Activated B cell treated with CpG ODN at 0.5 μM for 24 hours (primary cell): ENCODE measurements around the gene EID2. TPM values are rescaled to one million over a fixed set of nuclear protein-coding genes. Genes with fewer than 3 reads are reported as not detected.
A peak's percentile ranks its signal among the peaks of the same experiment; 100 is the strongest.

Experiments used
- ATAC-seq: fragments of 200-7000 bp; cut with Tn5 transposase; one replicate; pipeline ENCODE4 v1.10.0; 2021; ENCODE audit warnings: low read depth, mild to moderate bottlenecking, moderate library complexity
- CTCF ChIA-PET: fragments of 350-600 bp; sonication (Branson Sonifier 250); formaldehyde crosslinking; loops from one replicate; lab custom pipeline; 2021; ENCODE audit warnings: antibody characterized with exemption; lab: Charles Lee
- POLR2A ChIA-PET: fragments of 350-600 bp; sonication (Branson Sonifier 250); formaldehyde crosslinking; loops from one replicate; lab custom pipeline; 2021; ENCODE audit warnings: antibody characterized with exemption; lab: Charles Lee
- DNase-seq: peaks from one replicate; pipeline ENCODE4 v3.0.0; 2022
- H3K27ac Mint-ChIP-seq: one replicate; pipeline ENCODE4 v1.8.0; 2020; ENCODE audit warnings: mixed read lengths
- H3K27me3 Mint-ChIP-seq: one replicate; pipeline ENCODE4 v1.8.0; 2021; ENCODE audit warnings: mixed read lengths
- H3K36me3 Mint-ChIP-seq: one replicate; pipeline ENCODE4 v1.8.0; 2021; ENCODE audit warnings: low read depth, mixed read lengths
- H3K4me1 Mint-ChIP-seq: one replicate; pipeline ENCODE4 v1.8.0; 2021; ENCODE audit warnings: mixed read lengths
- H3K4me3 Mint-ChIP-seq: one replicate; pipeline ENCODE4 v1.8.0; 2020; ENCODE audit warnings: mild to moderate bottlenecking, mixed read lengths
- H3K9me3 Mint-ChIP-seq: one replicate; pipeline ENCODE4 v1.8.0; 2020; ENCODE audit warnings: mixed read lengths
- CTCF ChIP-seq: fragments of 200-600 bp; IDR thresholded peaks from one replicate; pipeline ENCODE4 v1.8.0; 2022; ENCODE audit warnings: antibody characterized with exemption, mild to moderate bottlenecking
- intact Hi-C: fragments of 100-400 bp; cut with micrococcal nuclease; formaldehyde crosslinking; loops from one replicate; pipeline ENCODE4 v1.15.1; 2024
- total RNA-seq: library from RNA; stranded (reverse); gene quantifications from 2 replicates; pipeline ENCODE4 v1.2.3, GENCODE V29; 2022

The EID2 gene
- total RNA-seq, 1 donor from 2014 or later, result 11.4 TPM

- H3K27me3 Mint-ChIP-seq, result peaks cover 31% of the 10 kb centered on the region
- peaks cover 25% of the 10 kb centered on the region for H3K4me1 Mint-ChIP-seq
- intact Hi-C loops, result loop anchor here (10.0 kb wide), 1 partner anchor 1098 kb away; the partner anchor contains the start of gene LTBP4
- ChIA-PET POLR2A (interaction anchor here (1.0 to 1.3 kb wide), 2 partner anchors 62 to 106 kb away, joined by 3 to 5 read pairs; partner anchors contain the start of gene SUPT5H), CTCF (interaction anchor here (0.9 to 1.3 kb wide), 2 partner anchors 18 to 71 kb away, joined by 3 read pairs; partner anchors contain the start of gene RPS16)
- no peaks in the 10 kb centered on the region for H3K36me3 Mint-ChIP-seq
- DNase-seq, result peak; percentile 59
- H3K27ac Mint-ChIP-seq, result no peak overlapping the region
- no peaks in the 10 kb centered on the region for H3K9me3 Mint-ChIP-seq
- ATAC-seq, result peak; percentile 78
- TF ChIP-seq CTCF, result no peak
- H3K4me3 Mint-ChIP-seq, result peak overlapping the region; percentile 83
These were observed 32.8 kb downstream of the EID2 start for GRCh38 chr19:39506944-39507714.

- peaks cover 31% of the 10 kb centered on the region for H3K27me3 Mint-ChIP-seq
- H3K4me1 Mint-ChIP-seq, result peaks cover 25% of the 10 kb centered on the region
- H3K4me3 Mint-ChIP-seq, result peak overlapping the region; percentile 62
- intact Hi-C loops, result loop anchor here (10.0 kb wide), 1 partner anchor 1098 kb away; the partner anchor contains the start of gene LTBP4
- no peak for DNase-seq
- POLR2A ChIA-PET, result interaction anchor here (1.0 kb wide), 1 partner anchor 105 kb away, joined by 3 read pairs; no protein-coding TSS in a partner anchor
- H3K9me3 Mint-ChIP-seq, result no peaks in the 10 kb centered on the region
- H3K36me3 Mint-ChIP-seq, result no peaks in the 10 kb centered on the region
- TF ChIP-seq CTCF, result no peak
- no peak overlapping the region for H3K27ac Mint-ChIP-seq
- CTCF ChIA-PET, result no interaction called here
- no peak for ATAC-seq
These were observed 33.4 kb downstream of the EID2 start for GRCh38 chr19:39506598-39506943.

GRCh38 chr19:39502640-39503417 lies 37.1 kb downstream of the EID2 start:
- DNase-seq (peak; percentile 81), ATAC-seq (peak; percentile 62)
- TF ChIP-seq CTCF, result no peak
- CTCF ChIA-PET, result interaction anchor here (0.6 to 1.4 kb wide), 8 partner anchors 12 to 91 kb away, joined by 3 to 5 read pairs (median 4); partner anchors contain the start of genes PLEKHG2 and RPS16
- POLR2A ChIA-PET, result interaction anchor here (0.6 to 1.2 kb wide), 2 partner anchors 67 to 1401 kb away, joined by 3 to 5 read pairs; partner anchors contain the start of gene RPS16
- peaks cover 46% of the 10 kb centered on the region for H3K27me3 Mint-ChIP-seq
- intact Hi-C loops, result loop anchor here (1.0 to 10.0 kb wide), 2 partner anchors 29 to 1102 kb away; partner anchors contain the start of genes EID2B and LTBP4
- peaks cover 41% of the 10 kb centered on the region for H3K4me1 Mint-ChIP-seq
- no peaks in the 10 kb centered on the region for H3K9me3 Mint-ChIP-seq
- no peak overlapping the region for H3K4me3 Mint-ChIP-seq
- H3K36me3 Mint-ChIP-seq, result no peaks in the 10 kb centered on the region
- H3K27ac Mint-ChIP-seq, result no peak overlapping the region

- ATAC-seq, result no peak
- Mint-ChIP-seq H3K9me3 (no peaks in the 10 kb centered on the region), H3K27me3 (peaks cover 43% of the 10 kb centered on the region), H3K4me3 (no peak overlapping the region), H3K36me3 (no peaks in the 10 kb centered on the region), H3K4me1 (peaks cover 34% of the 10 kb centered on the region), H3K27ac (no peak overlapping the region)
- ChIA-PET CTCF (no interaction called here), POLR2A (interaction anchor here (0.7 to 1.4 kb wide), 2 partner anchors 28 to 56 kb away, joined by 5 to 6 read pairs; partner anchors contain the start of gene SUPT5H)
- no peak for DNase-seq
- intact Hi-C loops, result loop anchor here (10.0 kb wide), 1 partner anchor 1103 kb away; the partner anchor contains the start of gene LTBP4
- TF ChIP-seq CTCF, result no peak
These were observed 38.6 kb downstream of the EID2 start for GRCh38 chr19:39501340-39501739.
